Subcutaneous adipose tissue (tissue), 4 donors: ENCODE data around the gene KLC1. TPM values are rescaled to one million over a fixed set of nuclear protein-coding genes. Genes with fewer than 3 reads are reported as not detected.

Experiments
- small RNA-seq: library from RNA; depleted of rRNA; stranded (forward); fragments of <200 nt; gene quantifications from one replicate; pipeline ENCODE3, GENCODE V24; 2016
- total RNA-seq, 4 donors: library from RNA; depleted of rRNA; stranded (reverse); fragments of >200 nt; gene quantifications; one replicate each; pipeline ENCODE4 v1.1.0, GENCODE V29; 2016
- TF ChIP-seq, protein P1 (sequence below): fragments of 450-650 bp; IDR thresholded peaks from one replicate; pipeline ENCODE4 v1.5.1; 2016; ENCODE audit warnings: low read depth, mild to moderate bottlenecking, control low read depth, antibody characterized with exemption, moderate library complexity

KLC1 gene
- total RNA-seq, 4 donors from 2014 or later: 186 to 347 (median 291) TPM

DNA sequence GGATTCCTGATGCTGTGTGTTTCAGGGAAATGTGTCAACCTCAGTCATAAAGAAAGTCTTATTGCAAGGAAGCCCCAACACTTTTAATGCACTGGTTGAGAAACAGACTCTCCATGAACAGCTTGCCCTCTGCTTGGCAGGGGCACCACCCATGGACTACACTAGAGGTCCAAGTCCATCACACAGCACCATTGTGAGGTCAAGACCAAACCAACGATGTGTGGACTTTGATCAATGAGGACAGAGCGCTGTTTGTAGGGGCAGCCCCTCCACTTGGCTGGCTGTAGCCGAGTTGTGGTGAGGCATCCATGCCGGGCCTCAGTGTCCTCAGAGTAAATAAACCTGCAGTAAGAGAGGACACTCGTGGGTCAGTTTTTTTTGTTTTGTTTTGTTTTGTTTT, 116.4 kb downstream of the KLC1 start:
- TF ChIP-seq, protein P1, sequence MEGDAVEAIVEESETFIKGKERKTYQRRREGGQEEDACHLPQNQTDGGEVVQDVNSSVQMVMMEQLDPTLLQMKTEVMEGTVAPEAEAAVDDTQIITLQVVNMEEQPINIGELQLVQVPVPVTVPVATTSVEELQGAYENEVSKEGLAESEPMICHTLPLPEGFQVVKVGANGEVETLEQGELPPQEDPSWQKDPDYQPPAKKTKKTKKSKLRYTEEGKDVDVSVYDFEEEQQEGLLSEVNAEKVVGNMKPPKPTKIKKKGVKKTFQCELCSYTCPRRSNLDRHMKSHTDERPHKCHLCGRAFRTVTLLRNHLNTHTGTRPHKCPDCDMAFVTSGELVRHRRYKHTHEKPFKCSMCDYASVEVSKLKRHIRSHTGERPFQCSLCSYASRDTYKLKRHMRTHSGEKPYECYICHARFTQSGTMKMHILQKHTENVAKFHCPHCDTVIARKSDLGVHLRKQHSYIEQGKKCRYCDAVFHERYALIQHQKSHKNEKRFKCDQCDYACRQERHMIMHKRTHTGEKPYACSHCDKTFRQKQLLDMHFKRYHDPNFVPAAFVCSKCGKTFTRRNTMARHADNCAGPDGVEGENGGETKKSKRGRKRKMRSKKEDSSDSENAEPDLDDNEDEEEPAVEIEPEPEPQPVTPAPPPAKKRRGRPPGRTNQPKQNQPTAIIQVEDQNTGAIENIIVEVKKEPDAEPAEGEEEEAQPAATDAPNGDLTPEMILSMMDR: no peak

DNA sequence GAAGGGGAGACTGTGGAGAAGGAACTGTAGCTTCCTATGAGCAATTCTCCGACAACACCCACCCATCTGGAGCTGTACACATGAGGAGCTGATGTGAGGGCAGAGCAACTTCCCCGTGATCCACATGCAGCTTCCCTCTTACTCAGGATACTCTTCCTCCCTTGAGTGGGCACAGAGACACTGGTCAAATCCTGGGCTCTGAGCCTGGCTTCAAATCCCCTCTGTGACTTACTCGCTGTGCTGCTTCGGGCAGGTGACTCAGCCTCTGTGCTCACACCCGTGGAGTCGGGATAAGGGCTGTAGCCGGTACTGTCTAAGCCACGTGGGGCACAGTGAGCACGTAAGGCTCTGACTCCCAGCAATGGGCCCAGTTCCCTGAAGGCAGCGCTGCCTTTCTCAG, 117.7 kb downstream of the KLC1 start:
- TF ChIP-seq, protein P1: no peak

DNA sequence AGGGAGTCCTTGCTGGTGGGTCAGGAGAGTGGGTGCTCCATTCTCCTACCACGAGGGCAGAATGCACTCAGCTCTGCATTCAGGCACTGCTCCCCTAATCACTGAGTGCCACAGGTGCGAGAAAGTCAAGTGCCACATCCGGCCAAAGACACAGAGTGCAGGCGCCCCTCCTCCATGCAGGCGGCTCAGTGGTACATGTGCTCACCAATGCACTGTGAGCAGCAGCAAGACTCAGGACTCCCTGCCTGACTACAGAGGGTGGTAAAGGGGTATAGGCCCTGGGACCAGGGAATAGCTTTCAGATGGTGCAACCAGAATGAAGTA, 119.5 kb downstream of the KLC1 start:
- TF ChIP-seq, protein P1: no peak

DNA sequence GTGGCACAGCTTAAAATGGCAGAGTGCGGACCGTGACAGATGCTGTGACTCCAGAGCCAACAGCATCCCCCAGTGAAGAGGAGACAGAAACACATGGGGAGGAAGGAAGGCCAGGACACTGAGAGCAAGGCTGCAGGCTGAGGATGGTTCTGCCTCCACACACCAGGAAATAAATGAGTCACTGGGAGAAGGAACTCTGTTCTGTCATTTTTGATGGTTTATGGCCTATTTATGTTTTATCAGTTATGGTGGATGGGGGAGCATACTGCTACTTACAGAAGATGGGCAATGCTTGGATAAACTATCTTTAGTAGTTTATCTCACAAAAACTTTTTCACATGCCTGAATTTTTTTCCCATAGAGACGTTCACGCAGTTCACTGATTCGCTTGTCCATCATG, 120.4 kb downstream of the KLC1 start:
- TF ChIP-seq, protein P1: no peak

DNA sequence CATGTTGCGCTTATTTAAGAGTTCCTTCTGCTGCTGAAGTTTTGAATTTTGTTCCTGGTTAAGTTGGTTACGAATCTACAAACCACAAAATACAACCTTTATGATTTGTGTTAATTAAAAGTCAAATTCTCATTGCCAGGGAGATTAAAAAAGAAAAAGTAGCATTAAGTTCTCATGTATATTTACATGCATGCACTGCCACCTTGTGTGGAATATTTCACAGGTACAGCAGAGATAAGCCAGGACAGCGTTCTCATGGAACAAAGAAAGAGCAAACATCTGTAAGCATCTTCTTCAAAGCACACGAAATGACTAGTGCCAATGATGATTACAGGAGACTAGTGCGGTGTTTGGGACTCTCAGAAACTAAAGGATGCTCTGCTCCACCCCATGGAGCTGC, 120.8 kb downstream of the KLC1 start:
- TF ChIP-seq, protein P1: no peak

Small RNA genes within 50 kb of the gene (small RNA-seq; reads per million reads assigned to genes)
- 0.49 reads per million for gene RF00019

Other genes with a start within 250 kb of the KLC1 start
- 100 to 1,000 TPM in 1 of 4 donors, 10 to 100 TPM in 3; 61.7 to 115 (median 76.2) TPM for gene MARK3, start 243.8 kb upstream of the KLC1 start, total RNA-seq
- 100 to 1,000 TPM in 2 of 4 donors, 10 to 100 TPM in 2; 53.8 to 512 (median 182) TPM for gene CKB, start 106.4 kb upstream of the KLC1 start, total RNA-seq
- gene TRMT61A, start 100.0 kb upstream of the KLC1 start, total RNA-seq: 10 to 100 TPM in 2 of 4 donors, 1 to 10 TPM in 2; 3.1 to 13.9 (median 9.9) TPM
- 10 to 100 TPM; 35.7 to 53.8 (median 46.9) TPM for gene BAG5, start 66.6 kb upstream of the KLC1 start, total RNA-seq
- gene COA8, start 66.3 kb upstream of the KLC1 start, total RNA-seq: 10 to 100 TPM; 35.1 to 59.9 (median 49.2) TPM
- gene XRCC3, start 86.2 kb downstream of the KLC1 start, total RNA-seq: 1 to 10 TPM; 2.4 to 6.0 (median 4.4) TPM
- 100 to 1,000 TPM in 3 of 4 donors, 10 to 100 TPM in 1; 78.7 to 175 (median 139) TPM for gene ZFYVE21, start 86.6 kb downstream of the KLC1 start, total RNA-seq
- gene PPP1R13B, start 218.4 kb downstream of the KLC1 start, total RNA-seq: 10 to 100 TPM in 1 of 4 donors, 1 to 10 TPM in 3; 3.6 to 18.8 (median 8.6) TPM